Mesodermal cell (in vitro differentiated cells): Measurements from ENCODE around the gene DNAJC16.
"Not testable (repeated sequence)": the region's sequence is repeated elsewhere in the genome, so short reads cannot be mapped to it uniquely, and the experiment has no call there.

Experiments used
- H3K27ac ChIP-seq: 2 replicates; pipeline ENCODE4 v1.7.0; 2013; ENCODE audit warnings: mild to moderate bottlenecking, low read depth, low read length, moderate library complexity; ENCODE audit not compliant: severe bottlenecking
- H3K36me3 ChIP-seq: 2 replicates; pipeline ENCODE4 v1.7.1; 2013; ENCODE audit warnings: mild to moderate bottlenecking, low read length, moderate library complexity; ENCODE audit not compliant: control insufficient read depth, insufficient read depth
- H3K4me1 ChIP-seq: one replicate; pipeline ENCODE4 v1.7.1; 2013; ENCODE audit warnings: mild to moderate bottlenecking, low read length; ENCODE audit not compliant: insufficient read depth, control insufficient read depth, poor library complexity, severe bottlenecking
- H3K4me3 ChIP-seq: 2 replicates; pipeline ENCODE4 v1.7.0; 2013; ENCODE audit warnings: low read length, control low read depth, mild to moderate bottlenecking; ENCODE audit not compliant: insufficient read depth, poor library complexity, severe bottlenecking; ENCODE audit errors: extremely low read depth
- H3K9me3 ChIP-seq: 2 replicates; pipeline ENCODE4 v1.7.1; 2013; ENCODE audit warnings: mild to moderate bottlenecking, low read length, moderate library complexity; ENCODE audit not compliant: control insufficient read depth
- WGBS, 2 experiments: methylation state at CpG; one replicate each; pipeline ENCODE4 v1.1.5; 2013; ENCODE audit warnings: missing lambda C conversion rate in 2 of 2; ENCODE audit not compliant: insufficient coverage in 2 of 2; 5-methylcytosine and 5-hydroxymethylcytosine counted together

Gene DNAJC16

GRCh38 chr1:15508700-15509487 is 17.8 kb upstream of the DNAJC16 start:
- Histone ChIP-seq H3K27ac (no peak overlapping the region), H3K9me3 (no peaks in the 10 kb centered on the region), H3K4me1 (no peaks in the 10 kb centered on the region), H3K36me3 (peaks cover 4% of the 10 kb centered on the region), H3K4me3 (no peak overlapping the region)
- WGBS, 2 experiments = 89 to 90% methylated on average over 10 of the region's 12 CpGs

DNA sequence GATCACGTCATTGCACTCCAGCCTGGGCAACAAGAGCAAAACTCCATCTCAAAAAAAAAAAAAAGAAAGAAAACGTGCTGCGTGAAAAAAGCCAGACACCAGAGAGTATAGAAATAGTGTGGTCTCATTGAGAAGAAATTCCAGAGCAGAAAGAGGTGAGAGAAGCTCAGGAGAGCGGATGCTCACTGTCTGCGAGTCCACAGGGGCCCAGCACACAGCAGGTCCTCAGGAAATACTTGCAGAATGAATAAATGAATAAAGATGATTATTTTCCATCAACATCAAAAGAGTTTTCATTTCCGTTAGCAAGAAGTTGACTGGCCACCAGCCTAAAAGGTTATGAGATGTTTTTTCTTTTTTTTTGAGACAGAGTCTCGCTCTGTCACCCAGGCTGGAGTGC is 17.1 kb upstream of the DNAJC16 start:
- H3K27ac ChIP-seq = no peak overlapping the region
- no peaks in the 10 kb centered on the region for H3K4me1 ChIP-seq
- no peak overlapping the region for H3K4me3 ChIP-seq
- H3K9me3 ChIP-seq = no peaks in the 10 kb centered on the region
- peaks cover 10% of the 10 kb centered on the region for H3K36me3 ChIP-seq
- 83 to 89% methylated on average over 1 to 3 of the region's 7 CpGs for WGBS, 2 experiments

DNA sequence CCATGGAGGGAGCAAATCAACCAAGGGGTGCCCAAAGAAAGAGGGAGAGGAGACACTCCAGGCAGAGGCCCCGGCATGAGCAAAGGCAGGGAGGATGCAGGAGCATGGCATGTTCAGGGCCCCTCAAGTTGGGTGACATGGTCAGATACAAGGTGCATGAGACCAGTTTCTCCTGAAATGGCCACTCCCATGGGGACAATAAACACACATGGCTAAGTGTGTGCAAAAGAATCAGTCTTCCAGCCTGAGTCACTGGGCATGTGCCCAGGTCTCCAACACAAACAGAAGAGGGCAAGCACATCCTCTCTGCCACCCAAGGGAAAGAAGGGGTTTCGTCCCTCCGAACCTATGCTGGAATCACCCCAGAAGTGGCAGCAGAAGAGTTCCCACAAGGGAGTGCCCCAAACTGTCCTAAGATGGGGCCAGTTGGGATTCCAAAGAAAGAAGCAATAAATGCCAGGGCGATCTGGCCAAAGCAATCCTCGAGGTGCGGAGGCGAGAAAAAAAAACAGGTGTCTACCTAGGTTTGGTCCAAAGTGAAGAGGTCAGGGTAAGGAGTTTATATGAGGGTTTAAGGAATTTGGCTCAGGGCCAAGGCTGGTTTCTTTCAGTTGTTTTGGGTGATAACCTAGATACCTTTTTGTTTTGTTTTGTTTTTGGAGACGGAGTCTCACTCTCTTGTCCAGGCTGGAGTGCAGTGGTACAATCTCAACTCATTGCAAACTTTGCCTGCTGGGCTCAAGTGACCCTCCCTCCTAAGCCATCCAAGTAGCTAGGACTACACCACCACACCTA is 15.8 kb upstream of the DNAJC16 start:
- Histone ChIP-seq H3K27ac (no peak overlapping the region), H3K36me3 (peaks cover 12% of the 10 kb centered on the region), H3K4me3 (no peak overlapping the region), H3K4me1 (peaks cover 7% of the 10 kb centered on the region), H3K9me3 (no peaks in the 10 kb centered on the region)
- 96 to 97% methylated on average over 6 to 8 of the region's 8 CpGs for WGBS, 2 experiments

- Histone ChIP-seq H3K4me3 (no peak overlapping the region), H3K36me3 (peaks cover 13% of the 10 kb centered on the region), H3K27ac (no peak overlapping the region), H3K9me3 (no peaks in the 10 kb centered on the region), H3K4me1 (peaks cover 7% of the 10 kb centered on the region)
- WGBS, 2 experiments = 93 to 100% methylated on average over 3 to 4 of the region's 4 CpGs
Measured at GRCh38 chr1:15513192-15513591, 13.5 kb upstream of the DNAJC16 start.

DNA sequence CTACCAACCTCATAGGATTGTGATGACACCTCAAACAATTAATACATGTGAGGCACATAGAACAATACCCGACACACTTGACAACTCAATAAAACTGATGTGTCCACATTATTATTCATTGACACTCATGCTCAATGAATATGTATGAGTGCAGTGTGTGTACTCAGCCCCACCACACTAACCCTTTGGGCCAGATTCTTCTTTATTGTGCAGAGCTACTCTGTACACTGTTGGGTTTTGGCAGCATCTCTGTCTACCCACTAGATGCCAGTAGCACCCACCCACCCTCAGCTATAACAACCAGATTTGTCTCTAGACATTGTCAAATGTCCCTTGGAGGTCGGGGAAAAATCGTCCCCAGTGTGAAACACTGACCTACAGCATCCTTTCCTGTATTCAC is 12.7 kb upstream of the DNAJC16 start:
- Histone ChIP-seq H3K4me1 (peaks cover 7% of the 10 kb centered on the region), H3K9me3 (no peaks in the 10 kb centered on the region), H3K4me3 (no peak overlapping the region), H3K36me3 (peaks cover 13% of the 10 kb centered on the region), H3K27ac (no peak overlapping the region)
- WGBS, 2 experiments = 90 to 92% methylated on average over 2 of the region's 3 CpGs

GRCh38 chr1:15514557-15514956 is 12.1 kb upstream of the DNAJC16 start:
- H3K36me3 ChIP-seq = peaks cover 13% of the 10 kb centered on the region
- not testable (repeated sequence) for H3K9me3 ChIP-seq, H3K4me1 ChIP-seq, H3K4me3 ChIP-seq, H3K27ac ChIP-seq
- WGBS, 2 experiments = 95 to 100% methylated on average over 2 of the region's 5 CpGs

- 71 to 75% methylated on average over 1 of the region's 2 CpGs for WGBS, 2 experiments
- Histone ChIP-seq H3K27ac (peak overlapping the region; percentile 20), H3K36me3 (peaks cover 13% of the 10 kb centered on the region), H3K4me3 (no peak overlapping the region), H3K4me1 (peaks cover 7% of the 10 kb centered on the region), H3K9me3 (no peaks in the 10 kb centered on the region)
Measured at GRCh38 chr1:15515022-15515663, 11.5 kb upstream of the DNAJC16 start.

DNA sequence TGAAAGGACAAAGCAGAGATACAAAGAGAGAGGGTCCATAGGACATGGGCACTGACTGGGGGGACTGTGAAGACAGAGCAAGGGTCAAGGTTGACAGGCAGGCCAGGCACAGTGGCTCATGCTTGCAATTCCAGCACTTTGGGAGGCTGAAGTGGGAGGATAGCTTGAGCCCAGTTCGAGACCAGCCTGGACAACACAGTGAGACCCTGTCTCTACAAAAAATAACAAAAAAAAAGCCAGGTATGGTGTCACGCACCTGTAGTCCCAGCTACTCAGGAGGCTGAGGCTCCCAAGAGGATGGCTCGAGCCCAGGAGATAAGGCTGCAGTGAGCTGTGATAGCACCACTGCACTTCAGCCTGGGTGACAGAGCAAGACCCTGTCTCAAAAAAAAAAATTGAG is 7.0 kb upstream of the DNAJC16 start:
- WGBS, 2 experiments = 95 to 96% methylated on average over 2 of the region's 3 CpGs
- Histone ChIP-seq H3K9me3 (no peaks in the 10 kb centered on the region), H3K4me3 (no peak overlapping the region), H3K4me1 (peaks cover 14% of the 10 kb centered on the region), H3K27ac (no peak overlapping the region), H3K36me3 (peaks cover 7% of the 10 kb centered on the region)

- H3K4me3 ChIP-seq, H3K27ac ChIP-seq, H3K9me3 ChIP-seq, H3K36me3 ChIP-seq: not testable (repeated sequence)
- H3K4me1 ChIP-seq = peaks cover 13% of the 10 kb centered on the region
- WGBS, 2 experiments = 93 to 95% methylated on average over 6 to 15 of the region's 17 CpGs
Measured at GRCh38 chr1:15521206-15521906, 5.3 kb upstream of the DNAJC16 start.

- no peak overlapping the region for H3K4me3 ChIP-seq
- WGBS, 2 experiments = 94 to 97% methylated on average over 3 of the region's 4 CpGs
- no peaks in the 10 kb centered on the region for H3K36me3 ChIP-seq
- no peak overlapping the region for H3K27ac ChIP-seq
- no peaks in the 10 kb centered on the region for H3K9me3 ChIP-seq
- H3K4me1 ChIP-seq = peaks cover 13% of the 10 kb centered on the region
Measured at GRCh38 chr1:15522551-15522950, 4.1 kb upstream of the DNAJC16 start.
